NCI-H128 (cell line): ENCODE data around the gene ADIPOR1.

ENCODE experiments used
- DNase-seq: peaks from one replicate; lab custom pipeline; 2025; ENCODE audit not compliant: unreplicated experiment; lab: John Stamatoyannopoulos, UW

ADIPOR1 gene

DNA sequence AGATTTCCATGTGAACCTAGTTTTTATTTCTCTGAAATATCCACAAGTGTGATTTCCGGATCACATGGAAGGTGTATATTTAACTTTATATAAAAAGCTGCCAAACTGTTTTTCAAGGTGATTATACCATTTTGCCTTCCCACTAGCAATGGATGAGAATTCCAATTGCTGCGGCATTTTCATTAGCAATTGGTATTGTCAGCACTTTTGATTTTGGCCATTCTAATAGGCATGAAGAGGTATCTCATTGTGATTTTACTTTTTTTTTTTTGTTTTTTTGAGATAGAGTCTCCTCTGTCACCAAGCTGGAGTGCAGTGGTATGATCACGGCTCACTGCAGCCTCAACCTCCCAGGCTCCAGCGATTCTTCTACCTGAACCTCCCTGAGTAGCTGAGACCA is 13.9 kb upstream of the ADIPOR1 start:
- DNase-seq = no peak

DNA sequence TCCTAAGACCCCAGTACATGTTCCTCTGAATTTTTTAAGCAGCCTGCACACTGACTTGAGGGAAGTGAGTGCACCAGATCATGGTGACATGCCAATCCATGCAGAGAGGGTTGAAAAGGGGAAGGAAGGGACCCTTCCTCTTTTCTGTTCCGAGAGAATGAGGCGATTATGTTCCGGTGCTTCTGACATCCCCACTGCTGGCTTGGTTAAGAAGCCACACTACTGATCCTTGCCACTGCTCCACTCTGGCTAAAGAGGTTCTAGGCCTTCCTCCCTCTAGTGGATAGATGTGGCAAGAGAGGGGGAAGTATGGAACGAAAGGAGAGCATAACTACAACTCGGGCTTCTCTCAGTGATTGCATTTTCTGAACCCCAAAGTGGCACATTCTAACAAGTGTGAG is 10.8 kb upstream of the ADIPOR1 start:
- peak; percentile 6 for DNase-seq

DNA sequence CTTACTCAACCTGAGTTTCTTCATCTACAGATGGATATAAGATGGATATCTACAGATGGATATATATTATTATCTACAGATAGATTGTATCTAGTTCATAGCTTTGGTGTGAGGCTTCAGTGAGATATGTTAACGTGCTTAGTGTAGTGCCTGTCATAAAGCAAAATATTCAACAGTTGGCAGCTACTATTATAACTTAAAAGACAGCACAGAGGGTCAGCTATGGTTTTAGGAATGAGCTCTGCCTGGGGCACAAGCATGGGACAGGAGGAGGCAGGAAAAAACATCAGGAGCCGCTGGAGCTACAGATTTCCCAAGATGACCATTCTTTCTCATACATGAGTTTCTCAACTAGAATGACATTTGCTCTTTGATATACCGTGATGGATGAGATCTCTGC is 10.2 kb upstream of the ADIPOR1 start:
- DNase-seq = no peak

DNA sequence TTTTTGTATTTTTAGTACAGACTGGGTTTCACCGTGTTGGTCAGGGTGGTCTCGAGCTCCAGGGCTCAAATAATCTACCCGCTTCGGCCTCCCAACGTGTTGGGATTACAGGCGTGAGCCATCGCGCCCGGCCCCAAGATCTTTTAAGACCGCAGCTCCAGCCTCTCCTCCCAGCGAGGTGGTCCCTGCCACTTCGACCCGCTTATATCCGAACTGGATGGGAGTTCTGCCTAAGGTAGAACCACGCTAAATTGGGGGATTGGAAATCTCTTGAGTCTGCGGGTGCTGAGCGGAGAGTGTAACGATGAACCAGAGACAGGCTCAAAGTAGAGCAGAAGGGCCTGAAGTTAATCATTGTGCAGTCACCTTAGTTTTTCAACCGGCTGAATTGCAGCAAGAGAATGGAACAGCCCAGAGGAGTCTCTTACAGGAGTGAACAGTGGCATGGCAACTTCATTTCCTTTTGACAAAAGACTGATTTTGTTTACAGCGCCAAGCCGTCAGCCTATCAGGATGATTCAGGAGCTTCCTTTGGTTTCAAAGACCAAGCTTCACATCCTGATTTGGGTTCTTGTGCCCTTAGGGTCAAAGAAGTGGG is 9.7 kb upstream of the ADIPOR1 start:
- DNase-seq = no peak

DNA sequence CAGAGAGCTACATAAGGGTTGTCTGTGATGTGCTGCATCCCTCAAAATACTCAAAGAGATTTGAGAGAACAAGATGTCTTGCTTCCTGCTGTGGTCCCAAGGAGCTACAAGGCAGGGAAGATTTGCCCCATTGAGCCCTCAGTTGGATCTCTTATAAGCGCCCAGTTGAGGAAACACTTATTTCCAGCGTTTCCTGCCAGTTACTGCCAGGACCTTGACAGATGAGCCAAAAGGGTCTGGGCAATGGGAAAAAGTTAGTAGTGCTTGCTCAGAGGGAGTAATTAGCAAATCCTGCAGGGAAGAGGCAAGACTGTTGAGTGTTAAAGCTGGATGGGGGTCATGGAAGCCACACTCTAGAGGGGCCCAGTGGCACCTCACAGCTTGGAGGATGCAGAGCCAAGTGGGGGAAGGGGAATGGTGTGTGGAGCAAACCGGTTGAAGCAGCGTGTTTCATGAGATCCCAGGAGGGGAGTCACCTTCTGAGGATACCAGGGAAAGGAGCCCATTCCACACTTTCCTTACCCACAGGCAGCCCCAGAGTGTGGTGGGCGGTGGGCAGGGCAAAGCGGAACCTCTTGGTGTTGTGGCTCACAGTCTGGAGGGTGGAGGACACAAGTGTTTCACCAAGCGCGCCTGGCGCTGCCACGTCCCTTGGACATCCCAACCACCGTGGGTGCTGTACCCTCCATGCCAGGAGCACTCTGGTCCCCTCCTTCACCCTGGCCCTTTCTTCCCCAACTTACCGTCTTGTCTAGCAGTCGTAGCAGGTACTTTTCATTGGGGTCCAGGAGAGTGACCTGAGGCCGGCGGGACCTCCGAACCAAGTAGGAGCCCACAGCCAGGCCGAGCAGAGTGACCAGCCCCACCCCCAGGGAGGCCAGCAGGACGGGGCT is 8.1 kb upstream of the ADIPOR1 start:
- no peak for DNase-seq

DNA sequence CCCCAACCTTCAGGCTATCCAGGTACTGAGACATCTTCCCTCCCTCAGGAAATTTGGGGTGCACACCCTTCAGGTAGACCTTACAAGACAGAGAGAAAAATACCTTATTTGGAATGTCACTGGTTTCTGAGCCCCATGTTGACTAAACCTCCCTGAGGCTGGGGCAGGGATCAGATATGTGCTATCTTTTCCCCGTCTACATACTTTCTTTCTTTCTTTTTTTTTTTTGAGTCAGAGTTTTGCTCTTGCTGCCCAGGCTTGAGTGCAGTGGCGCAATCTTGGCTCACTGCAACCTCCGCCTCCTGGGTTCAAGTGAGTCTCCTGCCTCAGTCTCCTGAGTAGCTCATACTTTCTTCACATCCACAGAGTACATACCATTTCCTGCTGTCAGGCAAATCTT is 7.3 kb upstream of the ADIPOR1 start:
- DNase-seq = no peak

DNA sequence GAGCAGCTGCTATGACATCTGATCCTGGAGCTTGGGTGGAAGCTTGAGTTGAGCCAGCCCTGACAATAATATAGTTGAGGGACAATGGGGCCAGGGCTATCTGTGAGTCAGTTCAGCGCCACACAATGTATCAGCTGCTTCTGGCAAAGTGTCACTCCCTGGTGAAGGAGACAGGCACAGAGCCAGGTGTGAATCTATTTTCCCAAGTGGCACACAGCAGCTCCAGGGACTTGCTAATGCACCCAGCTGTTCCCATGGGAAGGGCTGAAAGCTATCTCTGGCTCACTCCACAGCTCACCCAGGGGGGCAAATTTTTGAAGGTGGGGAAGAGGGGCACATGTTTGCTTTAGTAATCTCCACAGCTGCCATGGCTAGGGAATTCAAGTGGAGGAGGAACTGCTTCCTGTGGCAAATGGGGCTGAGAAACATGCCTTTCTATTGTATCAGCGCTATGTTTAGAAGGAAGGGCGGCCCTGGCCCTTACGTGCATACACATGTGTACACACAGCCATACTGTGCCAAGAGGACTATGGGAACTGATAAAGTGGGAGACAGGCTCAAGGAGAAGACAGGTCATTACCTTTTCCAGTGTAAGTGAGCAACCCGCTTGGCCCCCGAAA is 6.8 kb upstream of the ADIPOR1 start:
- DNase-seq = peak; percentile 89

DNA sequence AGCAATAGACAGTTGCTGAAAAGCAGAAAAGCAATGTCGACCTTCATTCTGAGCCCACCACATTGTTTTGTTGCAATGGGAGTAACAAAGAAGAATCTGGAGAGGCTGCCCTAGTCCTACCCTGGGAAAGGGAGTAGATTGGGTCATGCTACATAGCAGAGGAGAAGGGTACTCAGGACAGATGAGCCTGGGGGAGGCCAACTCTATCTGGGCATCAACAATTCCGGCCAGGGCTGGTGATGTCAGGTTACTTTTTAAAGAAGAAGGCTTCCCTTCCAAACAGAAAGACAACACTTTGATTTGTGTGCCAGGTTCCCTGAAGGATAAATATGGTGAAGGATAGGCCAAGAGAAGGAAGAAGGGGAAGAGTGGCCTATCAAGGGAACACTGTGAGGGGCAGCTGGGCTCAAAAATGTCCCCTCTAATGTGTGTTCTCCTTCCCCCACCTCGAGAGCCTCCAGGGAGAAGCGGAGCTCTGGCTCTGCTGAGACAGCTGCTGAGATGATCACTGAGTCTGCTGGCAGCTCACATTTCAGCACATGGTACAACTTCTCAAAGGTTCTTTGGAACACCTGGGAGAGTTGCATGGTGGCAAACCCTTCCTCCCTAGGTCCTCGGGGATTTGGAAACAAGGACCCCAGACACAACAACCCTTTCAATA is 3.2 kb upstream of the ADIPOR1 start:
- no peak for DNase-seq

DNA sequence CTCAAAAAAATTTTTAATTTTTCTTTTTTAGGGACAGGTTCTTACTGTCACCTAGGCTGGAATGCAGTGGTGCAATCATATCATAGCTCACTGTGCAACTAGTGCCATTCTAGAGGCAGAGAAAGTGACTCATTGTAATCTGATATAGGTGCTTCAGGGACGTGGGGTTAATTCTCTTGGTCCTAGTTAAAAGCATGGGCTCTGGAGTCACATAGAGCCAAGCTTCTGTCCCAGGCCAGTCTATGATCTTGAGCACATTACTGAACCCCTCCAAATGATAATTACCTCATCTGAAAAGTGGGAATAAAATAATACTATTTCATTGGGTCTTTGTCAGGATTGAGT is 1.1 kb upstream of the ADIPOR1 start:
- peak; percentile 6 for DNase-seq

DNA sequence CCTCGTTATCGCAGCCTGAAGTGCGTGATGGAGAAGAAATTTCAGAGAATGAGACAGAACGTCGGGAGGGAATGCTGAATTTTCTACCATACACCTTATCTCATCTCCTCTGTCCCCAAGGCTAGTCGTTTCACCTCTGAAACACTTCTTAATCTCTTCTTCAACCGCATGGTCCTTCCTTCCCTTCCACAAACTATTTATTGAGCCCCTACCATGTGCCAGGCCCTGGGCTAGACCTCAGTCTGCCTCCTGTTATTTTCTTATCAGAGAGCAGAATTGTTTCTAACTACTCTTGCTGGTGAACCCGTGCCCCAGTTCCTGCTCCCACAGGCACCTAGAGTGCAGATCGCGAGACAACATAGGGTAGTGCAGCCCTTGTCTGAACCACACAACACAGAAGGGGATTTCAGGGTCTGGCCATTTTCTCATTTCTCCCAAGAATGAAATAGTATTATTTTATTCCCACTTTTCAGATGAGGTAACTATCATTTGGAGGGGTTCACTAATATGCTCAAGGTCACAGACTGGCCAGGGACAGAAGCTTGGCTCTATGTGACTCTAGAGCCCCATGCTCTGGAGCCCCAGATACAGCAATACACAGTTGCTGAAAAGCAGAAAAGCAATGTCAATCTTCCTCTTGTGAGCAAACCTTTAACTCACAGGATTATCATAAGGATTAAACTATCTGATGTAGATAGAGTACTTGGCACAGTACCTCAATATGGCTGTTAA is 598 bp upstream of the ADIPOR1 start:
- no peak for DNase-seq

DNA sequence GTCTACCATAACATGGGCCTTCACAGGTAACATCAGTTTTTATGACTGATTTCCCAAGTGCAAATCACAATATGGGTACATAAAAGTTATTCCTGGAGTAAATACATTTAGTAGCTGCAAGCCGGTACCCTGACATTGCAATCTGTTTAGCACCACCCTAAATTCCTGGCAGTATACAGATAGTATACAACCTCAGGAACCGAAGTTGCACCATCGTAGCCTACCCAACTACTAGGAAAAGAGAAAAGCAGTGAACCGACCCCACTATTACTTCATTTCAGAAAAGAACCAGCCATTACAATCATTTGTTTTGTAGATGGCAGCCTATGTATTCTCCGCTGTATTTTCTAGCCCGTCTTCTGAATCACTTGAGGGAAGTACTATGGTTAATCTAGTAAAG is 1.1 kb downstream of the ADIPOR1 start:
- no peak for DNase-seq

DNA sequence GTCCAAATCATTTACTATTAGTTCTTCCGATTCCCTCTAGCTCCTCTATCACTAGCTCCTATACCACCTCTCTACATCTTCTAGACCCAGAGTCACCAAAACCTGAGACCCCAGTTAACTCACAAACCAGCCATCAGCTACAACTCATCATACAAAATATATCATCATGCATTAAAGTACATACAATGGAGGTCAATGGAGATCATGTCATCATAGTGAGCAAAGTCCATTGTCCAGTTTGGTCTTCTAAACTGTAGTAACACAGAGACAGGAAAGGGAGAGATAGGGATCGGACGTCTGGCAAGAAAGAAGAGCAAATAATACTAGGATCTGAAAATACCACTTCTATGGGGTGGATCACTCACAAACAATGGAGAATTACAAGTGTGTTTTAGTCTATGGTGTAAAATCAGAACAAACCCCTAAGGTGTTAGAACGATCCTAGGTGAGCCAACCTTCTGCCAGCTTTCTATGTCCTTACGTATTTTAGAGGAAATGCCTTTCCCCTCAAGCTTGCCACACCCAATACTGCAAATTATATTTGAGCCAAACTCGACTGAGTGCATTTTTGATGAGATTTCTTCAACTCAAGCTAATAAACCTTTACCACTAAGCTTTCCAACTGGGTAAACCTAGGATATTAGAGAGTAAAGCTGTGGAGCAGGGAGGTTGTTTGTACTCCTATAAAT is 3.9 kb downstream of the ADIPOR1 start:
- no peak for DNase-seq

DNA sequence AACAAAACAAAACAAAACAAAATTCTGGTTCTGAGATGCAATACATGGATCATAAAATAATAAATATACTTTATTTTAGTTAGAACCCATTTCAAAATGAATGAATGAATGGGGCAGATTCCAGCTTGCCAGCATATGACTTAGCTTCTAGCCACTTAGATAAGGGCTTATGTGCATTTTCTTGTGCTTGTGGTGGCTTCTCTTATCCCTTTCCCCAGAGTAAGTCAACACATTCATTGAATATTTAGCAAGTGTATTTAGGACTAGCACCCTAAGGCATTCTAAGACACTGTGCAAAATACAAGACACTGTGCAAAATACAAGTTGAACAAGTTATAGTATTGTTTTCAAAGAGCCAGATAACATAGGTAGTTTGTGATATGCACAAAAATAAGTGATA is 4.7 kb downstream of the ADIPOR1 start:
- DNase-seq = no peak

DNA sequence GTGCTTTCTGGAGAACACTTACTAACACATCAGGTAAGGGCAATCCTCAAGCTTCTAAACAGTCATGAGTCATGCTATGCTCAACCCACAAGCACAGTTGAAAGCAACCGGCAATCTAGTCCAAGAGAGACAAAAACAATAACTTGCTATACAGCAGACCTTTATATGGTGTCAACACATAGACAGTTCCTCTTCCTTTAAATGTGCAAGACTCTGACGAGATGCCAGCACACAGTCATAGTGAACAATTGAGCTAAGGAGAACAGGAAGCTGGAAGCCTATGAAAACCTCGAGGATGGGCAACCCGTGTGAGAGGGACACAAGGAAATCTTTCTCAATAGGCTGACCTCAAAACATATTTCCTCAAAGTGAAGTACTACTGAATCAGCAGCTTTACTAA is 5.3 kb downstream of the ADIPOR1 start:
- DNase-seq = no peak

DNA sequence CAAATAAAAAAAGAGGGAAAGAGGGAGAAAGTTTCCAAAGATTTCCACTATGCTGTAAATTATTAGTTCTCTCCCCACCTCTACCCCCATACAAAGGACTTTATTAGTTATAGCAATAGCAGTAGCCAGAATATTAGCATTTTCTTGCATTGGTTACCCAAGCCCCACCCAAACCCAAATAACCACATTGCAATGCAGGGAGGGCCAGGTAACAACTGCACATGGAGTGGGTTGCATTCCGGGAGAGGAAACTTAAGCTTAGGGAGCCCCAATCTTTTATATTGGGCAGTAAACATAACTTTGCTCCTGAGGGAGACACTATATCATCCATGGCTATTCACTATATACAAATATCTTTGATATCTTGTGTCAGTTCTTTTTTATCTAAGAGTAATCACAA is 6.0 kb downstream of the ADIPOR1 start:
- DNase-seq = no peak

DNA sequence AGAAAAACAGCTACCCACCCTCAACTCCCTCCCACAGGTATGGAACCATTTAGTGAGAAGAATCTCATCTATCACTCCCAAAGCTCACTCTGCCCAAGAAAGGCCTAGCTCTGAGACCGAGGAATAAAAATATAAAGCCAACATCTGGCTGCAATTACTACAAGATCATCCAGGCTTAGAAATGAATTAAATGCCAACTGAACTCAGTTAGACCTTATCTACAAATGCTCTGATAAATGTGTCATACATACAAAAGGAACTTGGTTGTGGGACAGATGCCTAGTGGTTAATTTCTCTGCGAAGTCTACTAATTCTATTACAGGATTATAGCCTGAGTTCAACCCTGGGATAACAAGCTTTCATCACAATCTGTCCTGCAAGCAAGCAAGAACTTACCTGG is 6.7 kb downstream of the ADIPOR1 start:
- DNase-seq = no peak

DNA sequence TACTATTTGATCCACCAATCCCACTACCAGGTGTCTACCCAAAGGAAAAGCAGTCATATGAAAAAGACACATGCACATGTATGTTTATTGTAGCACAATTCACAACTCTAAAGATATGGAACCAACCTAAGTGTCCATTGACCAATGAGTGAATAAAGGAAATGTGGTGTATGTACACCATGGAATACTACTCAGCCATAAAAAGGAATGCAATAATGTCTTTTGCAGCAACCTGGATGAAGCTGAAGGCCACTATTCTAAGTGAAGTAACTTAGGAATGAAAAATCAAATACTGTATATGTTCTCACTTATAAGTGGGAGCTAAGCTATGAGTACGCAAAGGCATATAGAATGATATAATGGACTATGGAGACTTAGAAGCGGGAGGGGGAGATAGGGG is 12.6 kb downstream of the ADIPOR1 start:
- DNase-seq = no peak

DNA sequence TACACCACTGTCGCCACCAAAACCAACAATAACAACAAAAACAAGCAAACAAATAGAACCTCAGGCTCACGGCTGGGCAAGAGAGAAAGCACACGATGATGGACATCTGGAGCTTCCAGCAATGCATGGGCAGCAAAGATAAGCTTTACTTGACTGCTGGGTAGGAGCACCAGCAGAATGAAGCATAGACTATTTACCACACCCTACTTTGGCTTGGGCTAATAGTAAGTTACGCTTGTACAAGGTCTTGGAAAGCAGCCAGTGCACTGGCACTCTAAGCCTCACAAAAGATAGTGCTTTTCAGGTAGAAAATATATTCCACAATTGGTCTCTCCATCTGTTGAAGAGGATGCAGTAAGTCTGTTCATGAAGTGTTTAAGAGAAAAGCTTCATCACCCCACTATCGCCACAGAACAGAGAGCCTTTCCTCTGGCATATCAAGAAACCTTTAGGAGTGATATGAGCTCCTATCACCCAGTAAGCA is 13.6 kb downstream of the ADIPOR1 start:
- DNase-seq = no peak

DNA sequence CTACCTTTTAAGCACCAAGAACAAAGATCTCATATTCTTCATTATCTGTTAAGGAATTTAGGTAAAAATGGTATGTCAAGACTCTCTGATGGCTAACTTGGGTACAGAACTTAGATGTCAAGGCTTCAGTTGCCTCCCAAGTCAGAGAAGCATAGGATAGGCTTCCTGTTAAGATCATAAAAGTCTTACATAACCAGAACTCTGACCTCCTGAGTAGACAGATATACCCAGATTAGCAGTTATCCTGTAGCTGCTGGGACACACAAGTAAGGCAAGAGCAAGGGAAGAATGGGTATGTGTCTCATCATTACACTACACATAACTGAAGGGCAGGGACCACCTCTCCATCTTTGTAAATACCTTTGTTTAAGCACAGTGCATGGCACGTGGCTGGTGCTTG is 15.7 kb downstream of the ADIPOR1 start:
- DNase-seq = no peak

DNA sequence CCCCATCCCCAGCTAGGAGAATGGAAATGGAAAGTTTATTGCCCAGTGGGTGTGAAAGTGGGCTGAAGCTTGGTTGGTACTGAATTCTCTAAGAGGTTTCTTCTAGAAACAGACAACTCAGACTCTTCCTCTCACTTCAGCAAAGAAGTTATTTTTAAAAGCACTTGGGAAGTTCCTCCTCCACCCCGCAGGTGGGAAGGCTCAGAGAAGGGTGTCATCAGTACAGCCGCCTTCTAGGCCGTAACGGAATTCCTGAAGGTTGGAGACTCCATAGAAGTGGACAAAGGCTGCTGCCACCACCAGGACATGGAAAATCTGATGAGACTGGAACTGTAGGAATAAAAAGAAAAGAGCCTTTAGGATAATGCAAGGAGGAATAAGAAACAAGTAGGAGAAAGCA is 16.7 kb downstream of the ADIPOR1 start:
- no peak for DNase-seq

DNA sequence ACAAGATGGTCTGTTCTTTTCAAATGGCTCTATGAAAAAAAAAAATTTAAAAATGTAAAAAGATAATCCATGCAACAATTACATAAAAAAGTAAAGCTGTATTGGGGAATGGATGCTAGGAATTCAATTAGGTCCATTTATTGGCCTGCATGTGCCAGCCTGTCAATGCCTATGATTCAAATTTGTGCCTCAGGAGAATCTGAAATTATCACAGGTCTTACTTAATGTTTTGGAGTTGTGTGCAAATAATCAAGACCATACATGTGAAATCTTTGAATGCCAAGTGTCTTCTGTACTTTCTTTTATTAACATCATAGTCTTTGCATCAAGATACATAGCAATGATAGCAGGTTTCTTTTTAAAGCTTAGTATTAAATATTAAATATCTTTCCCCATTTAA is 17.6 kb downstream of the ADIPOR1 start:
- DNase-seq = no peak
